Stimulated activated CD4-positive, alpha-beta T cell treated with anti-CD3 and anti-CD28 coated beads, Interleukin-2, amount 100 ng/mL, for 24 hours (primary cell): Measurements from ENCODE around the gene CHTOP.
"Not testable (repeated sequence)": the region's sequence is repeated elsewhere in the genome, so short reads cannot be mapped to it uniquely, and the experiment has no call there.

Source experiments
- DNase-seq, 2 donors: peaks; one replicate each; pipeline ENCODE4 v3.0.0-alpha.2; 2020

The CHTOP gene

DNA sequence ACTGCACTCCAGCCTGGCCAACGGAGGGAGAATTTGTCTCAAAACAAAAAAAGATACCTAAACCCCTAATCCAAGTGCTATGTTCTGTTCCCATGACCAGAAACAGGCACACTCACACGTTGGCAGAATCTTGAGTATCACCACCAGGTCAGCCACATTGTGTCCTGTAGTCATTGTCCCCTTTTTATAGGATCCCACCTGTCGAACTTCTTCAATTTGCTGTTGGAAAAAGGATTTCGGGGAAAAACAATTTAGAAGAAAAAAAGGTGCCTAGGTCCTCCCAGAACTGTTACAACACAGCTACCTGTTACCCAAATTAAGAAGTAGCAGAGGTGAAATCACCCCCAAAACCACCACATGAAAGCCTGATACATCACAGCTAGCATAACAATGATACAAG lies 33.6 kb downstream of the CHTOP start:
- no peak for DNase-seq

DNA sequence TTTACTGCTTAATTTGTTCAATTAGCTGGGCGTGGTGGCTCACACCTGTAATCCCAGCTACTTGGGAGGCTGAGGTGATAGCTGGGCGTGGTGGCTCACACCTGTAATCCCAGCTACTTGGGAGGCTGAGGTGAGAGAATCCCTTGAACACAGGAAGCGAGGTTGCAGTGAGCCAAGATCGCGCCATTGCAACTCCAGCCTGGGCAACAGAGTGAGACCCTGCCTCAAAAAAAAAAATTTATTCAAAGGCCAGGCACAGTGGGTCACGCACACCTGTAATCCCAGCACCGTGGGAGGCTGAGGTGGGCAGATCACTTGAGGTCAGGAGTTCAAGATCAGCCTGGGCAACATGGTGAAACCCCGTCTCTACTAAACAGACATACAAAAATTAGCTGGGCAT lies 34.8 kb downstream of the CHTOP start:
- DNase-seq = not testable (repeated sequence)

DNA sequence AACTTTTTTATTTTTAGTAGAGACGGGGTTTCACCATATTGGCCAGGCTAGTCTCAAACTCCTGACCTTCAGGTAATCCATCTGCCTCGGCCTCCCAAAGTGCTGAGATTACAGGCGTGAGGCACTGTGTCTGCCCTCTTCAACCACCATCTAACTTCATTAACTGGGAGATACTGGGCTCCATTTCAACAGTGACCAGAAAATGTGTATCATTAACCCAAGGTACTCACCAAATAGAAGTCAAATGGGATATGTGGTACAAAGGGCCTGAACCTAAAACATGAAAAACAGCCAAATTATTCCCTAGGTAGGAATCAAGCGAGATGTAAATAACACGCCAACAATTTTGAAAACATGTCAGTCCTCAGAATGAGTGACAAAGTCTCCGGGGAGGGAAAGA lies 35.7 kb downstream of the CHTOP start:
- DNase-seq = no peak

GRCh38 chr1:153670257-153670858 lies 36.5 kb downstream of the CHTOP start:
- peak in 1 of 2 donors; percentile 45 for DNase-seq

DNA sequence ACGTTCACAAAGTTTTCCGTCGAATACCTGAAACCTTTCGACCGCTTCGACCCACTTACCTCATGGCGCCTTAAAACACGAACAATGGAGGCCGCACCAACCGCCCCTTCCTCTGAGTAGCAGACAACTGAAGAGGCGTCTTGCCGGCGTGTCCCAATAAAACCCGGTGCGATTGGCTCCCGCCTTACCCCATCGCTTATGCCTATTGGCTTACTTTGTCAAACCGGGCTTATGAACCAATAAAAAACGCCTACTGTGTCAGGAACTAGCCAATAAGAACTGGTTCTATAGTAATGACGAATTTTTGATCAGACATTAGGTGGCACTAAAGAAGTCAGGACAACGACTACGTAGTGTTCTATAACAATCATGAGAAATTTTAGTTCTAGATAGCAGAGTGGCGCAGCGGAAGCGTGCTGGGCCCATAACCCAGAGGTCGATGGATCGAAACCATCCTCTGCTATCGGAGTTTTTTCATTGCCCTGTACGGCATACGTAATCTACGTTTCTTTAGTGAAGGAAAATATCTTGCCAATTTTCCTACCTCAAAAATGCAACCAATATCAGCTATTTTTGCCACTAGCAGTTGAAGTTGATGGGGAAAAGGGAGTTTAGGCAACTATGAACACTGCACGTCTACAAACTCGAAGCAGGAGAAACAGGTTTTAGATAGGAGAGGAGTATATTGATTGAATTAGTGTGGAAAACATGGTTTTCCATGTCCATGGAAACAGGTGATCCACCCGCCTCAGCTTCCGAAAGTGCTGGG lies 37.2 kb downstream of the CHTOP start, which contains the start of gene ILF2:
ILF2 (minus strand) TSS at position 135 of the 769 bp plus-strand sequence; CDS start at position 64, 71 bp downstream.
- peak; percentile 96 to 97 for DNase-seq

- DNase-seq = peak; percentile 60 to 72
Observed at GRCh38 chr1:153671628-153672353, 37.9 kb downstream of the CHTOP start.

- no peak for DNase-seq
Observed at GRCh38 chr1:153673511-153673910, 39.6 kb downstream of the CHTOP start.

DNA sequence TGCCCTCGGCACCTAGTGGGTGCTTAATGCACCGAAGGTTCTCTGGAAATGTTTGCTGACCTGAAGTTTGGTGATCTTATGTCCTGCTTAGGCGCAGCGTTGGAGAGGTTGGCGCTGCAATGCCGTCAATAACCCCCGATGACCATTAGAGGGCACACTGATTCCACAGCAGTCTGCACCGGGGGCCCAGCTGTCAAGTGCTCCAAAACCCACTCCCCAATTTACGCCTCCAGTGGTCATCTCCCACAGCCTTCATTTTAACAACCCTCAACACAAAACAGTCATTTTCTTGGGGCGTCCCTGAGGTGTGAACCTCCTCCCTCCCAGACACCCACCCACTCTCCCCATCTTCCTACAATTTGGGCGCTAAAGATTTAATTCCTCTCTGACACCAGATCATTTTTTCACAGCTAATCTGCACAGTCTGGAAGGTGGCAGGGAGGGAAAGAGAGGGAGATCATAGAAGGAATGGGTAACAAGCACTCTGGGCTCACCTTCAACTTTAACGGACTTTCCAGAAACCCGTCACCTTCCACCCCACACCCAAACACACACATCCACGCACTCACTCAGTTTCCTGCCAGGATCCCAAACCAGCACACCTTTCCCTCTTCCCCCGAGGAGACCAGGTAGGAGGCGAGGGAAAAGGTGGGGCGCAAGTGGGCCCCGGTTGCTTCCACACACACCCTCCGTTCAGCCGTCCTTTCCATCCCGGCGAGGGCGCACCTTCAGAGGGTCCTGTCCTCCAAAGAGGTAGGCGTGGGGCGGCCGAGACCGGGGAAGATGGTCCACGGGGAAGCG lies 44.1 kb downstream of the CHTOP start:
- DNase-seq = peak; percentile 61

- peak in 1 of 2 donors; percentile 35 for DNase-seq
Observed at GRCh38 chr1:153678519-153679336, 44.9 kb downstream of the CHTOP start, which contains the start of gene NPR1. NPR1 (plus strand) TSS chr1:153678688; CDS start chr1:153679109, 421 bp downstream.

GRCh38 chr1:153679337-153680119 lies 45.7 kb downstream of the CHTOP start:
- peak; percentile 35 to 44 for DNase-seq

DNA sequence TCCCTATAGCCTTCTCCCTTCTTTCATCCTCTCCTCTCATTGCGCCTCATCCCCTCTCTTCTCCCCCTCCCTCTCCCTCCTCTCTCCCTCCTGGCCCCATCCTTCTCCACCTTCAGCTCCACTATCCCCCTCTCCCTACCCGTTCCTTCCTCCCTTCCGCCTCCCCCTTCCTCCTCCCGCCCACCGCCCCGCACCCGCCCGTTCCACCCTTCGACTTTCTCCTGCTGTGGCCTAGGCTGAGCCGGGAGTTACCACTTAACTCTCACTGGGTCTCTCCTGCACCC lies 46.2 kb downstream of the CHTOP start:
- DNase-seq = no peak

DNA sequence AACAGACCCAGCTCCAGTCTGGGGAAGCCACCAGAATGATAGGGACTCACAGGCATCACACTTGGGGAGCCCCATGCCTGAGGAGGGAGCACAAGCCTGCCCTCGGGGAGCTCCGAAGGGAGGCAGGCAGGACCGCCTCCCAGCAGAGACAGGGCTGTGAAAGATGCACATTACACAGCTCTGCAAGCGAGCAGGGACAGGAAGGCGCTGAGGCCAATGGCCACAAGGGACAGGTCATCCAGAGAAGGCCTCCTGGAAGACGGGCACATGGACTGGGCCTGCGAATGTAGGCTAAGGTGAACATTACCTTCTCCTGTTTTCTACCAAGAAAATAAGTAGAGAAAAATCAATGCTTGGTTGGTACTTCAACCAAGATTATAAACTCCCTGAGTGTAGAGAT lies 48.9 kb downstream of the CHTOP start:
- DNase-seq = no peak

DNA sequence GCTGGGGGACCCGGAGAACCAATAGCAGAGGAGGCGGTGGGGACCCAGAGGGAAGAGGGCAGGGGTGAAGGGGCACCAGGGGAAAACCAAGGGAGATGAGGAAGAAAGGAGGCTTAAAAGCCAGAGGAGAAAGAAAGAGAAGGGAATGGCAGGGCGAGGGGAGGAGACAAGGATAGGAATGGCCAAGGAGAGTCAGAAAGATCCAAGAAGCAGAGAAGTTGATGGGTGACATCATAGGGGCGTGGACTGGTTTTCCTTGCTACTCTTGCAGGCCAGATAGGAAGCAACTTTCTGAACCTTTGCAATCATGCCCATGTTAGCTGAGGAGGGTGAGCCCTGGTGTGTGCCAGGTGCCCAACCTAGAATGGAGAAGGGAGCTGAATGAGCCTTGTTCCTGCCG lies 50.0 kb downstream of the CHTOP start:
- DNase-seq = no peak

- DNase-seq = no peak
Observed at GRCh38 chr1:153684892-153685291, 51.0 kb downstream of the CHTOP start.

GRCh38 chr1:153685544-153686340 lies 51.9 kb downstream of the CHTOP start:
- no peak for DNase-seq

DNA sequence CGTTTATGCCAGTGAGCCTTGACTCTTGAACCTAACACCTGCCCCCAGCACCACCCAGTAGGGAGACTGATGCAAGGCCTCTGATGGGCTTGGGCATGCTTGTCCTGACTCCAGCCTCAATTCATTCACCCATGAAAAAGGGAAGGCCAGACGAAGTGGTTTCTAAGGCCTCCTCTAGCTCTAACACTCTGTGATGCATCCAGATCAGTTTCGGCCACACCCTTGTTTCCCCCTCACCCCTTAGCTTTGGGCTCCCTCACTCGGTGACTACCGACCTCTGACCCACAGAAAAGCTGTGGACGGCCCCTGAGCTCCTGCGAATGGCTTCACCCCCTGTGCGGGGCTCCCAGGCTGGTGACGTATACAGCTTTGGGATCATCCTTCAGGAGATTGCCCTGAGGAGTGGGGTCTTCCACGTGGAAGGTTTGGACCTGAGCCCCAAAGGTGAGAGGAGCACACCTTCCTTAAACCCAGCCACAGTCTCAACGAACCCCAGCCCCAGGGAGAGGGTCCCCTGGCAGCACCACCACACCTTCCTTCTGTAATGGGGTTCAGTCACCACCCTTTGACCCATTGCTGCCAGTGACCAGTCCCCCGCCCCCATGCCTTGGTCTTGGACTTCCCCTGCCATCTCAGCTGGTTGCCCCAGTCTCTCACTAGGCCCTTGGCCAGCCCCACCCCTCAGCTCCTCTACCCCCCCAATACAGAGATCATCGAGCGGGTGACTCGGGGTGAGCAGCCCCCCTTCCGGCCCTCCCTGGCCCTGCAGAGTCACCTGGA lies 53.7 kb downstream of the CHTOP start:
- no peak for DNase-seq

GRCh38 chr1:153688276-153688675 lies 54.4 kb downstream of the CHTOP start:
- no peak for DNase-seq

DNA sequence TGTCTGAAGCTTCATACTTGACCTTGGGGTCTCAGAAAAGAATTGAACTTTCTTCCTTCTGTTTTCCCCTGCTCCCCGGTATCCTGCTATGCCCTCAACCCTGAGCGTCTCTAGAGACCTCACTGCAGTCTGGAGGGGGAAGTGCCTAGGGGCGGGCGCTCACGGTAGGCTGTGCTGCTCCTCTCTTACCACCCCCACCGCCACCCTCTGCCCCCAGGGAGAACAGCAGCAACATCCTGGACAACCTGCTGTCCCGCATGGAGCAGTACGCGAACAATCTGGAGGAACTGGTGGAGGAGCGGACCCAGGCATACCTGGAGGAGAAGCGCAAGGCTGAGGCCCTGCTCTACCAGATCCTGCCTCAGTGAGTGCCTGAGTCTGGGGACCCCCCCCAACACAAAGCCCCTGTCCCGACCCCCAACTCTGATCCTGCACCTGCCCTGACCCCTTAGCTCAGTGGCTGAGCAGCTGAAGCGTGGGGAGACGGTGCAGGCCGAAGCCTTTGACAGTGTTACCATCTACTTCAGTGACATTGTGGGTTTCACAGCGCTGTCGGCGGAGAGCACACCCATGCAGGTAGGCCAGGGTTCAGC lies 55.0 kb downstream of the CHTOP start:
- DNase-seq = no peak

- DNase-seq = no peak
Observed at GRCh38 chr1:153693466-153693865, 59.6 kb downstream of the CHTOP start.
